GM12878 (cell line): Measurements from ENCODE around the gene CHRNA9. TPM values are rescaled to one million over a fixed set of nuclear protein-coding genes. Genes with fewer than 3 reads are reported as not detected.
A peak's percentile ranks its signal among the peaks of the same experiment; 100 is the strongest.

ENCODE experiments used
- CHD1 ChIP-seq: IDR thresholded peaks from 2 replicates; pipeline ENCODE4 v1.6.1; 2012; ENCODE audit warnings: low read depth, low read length, improper control_type of control experiment
- CREM ChIP-seq: IDR thresholded peaks from 2 replicates; pipeline ENCODE4 v1.6.1; 2014; ENCODE audit warnings: antibody characterized with exemption, low read depth
- EGR1 ChIP-seq, 2 experiments: IDR thresholded peaks; 1 replicate in 1 of 2; 2 replicates in 1 of 2; pipeline ENCODE4 v1.6.1; 2011 to 2012; ENCODE audit warnings: low read depth in 2 of 2, low read length in 2 of 2, borderline replicate concordance in 1 of 2, mild to moderate bottlenecking in 1 of 2, moderate library complexity in 1 of 2
- FOXK2 ChIP-seq: fragments of 450-650 bp; IDR thresholded peaks from 2 replicates; pipeline ENCODE4 v1.6.1; 2017; ENCODE audit warnings: mild to moderate bottlenecking, moderate library complexity
- FOXM1 ChIP-seq: IDR thresholded peaks from 2 replicates; pipeline ENCODE4 v1.6.1; 2012; ENCODE audit warnings: low read depth, mild to moderate bottlenecking, inconsistent platforms, low read length, moderate library complexity
- HDAC6 ChIP-seq: fragments of 200-600 bp; sonication (generic); IDR thresholded peaks from one replicate; pipeline ENCODE4 v1.8.0; 2017; ENCODE audit warnings: antibody characterized with exemption; ENCODE audit not compliant: unreplicated experiment
- NR2C1 ChIP-seq: fragments of 450-650 bp; IDR thresholded peaks from 2 replicates; pipeline ENCODE4 v1.6.1; 2017; ENCODE audit warnings: antibody characterized with exemption, mild to moderate bottlenecking, moderate library complexity
- RELA ChIP-seq: fragments of 450-650 bp; IDR thresholded peaks from 2 replicates; pipeline ENCODE4 v1.8.0; 2014; ENCODE audit warnings: borderline replicate concordance; ENCODE audit not compliant: partially characterized antibody
- REST ChIP-seq: IDR thresholded peaks from 2 replicates; pipeline ENCODE4 v1.6.1; 2012; ENCODE audit warnings: mild to moderate bottlenecking, low read depth, low read length
- SP1 ChIP-seq: IDR thresholded peaks from one replicate; pipeline ENCODE4 v1.6.1; 2011; ENCODE audit warnings: low read depth, low read length
- SPI1 ChIP-seq: IDR thresholded peaks from 2 replicates; pipeline ENCODE4 v1.6.1; 2011; ENCODE audit warnings: low read depth, mild to moderate bottlenecking, low read length, moderate library complexity, borderline replicate concordance; ENCODE audit not compliant: insufficient read depth
- STAT1 ChIP-seq: fragments of 450-650 bp; conservative IDR thresholded peaks from 2 replicates; pipeline ENCODE4 v1.6.1; 2014; ENCODE audit warnings: antibody characterized with exemption, mild to moderate bottlenecking
- TCF3 ChIP-seq: IDR thresholded peaks from 2 replicates; pipeline ENCODE4 v1.6.1; 2012; ENCODE audit warnings: low read depth, mild to moderate bottlenecking, low read length, borderline replicate concordance; ENCODE audit not compliant: insufficient read depth
- ZNF207 ChIP-seq: fragments of 450-650 bp; IDR thresholded peaks from 2 replicates; pipeline ENCODE4 v1.6.1; 2014; ENCODE audit warnings: antibody characterized with exemption, mild to moderate bottlenecking, borderline replicate concordance
- ZNF687 ChIP-seq: fragments of 450-650 bp; IDR thresholded peaks from 2 replicates; pipeline ENCODE4 v1.6.1; 2017; ENCODE audit warnings: mild to moderate bottlenecking, moderate library complexity
- polyA plus RNA-seq, 11 experiments: library from polyadenylated mRNA; depleted of rRNA in 4 of 11; unstranded in 6 of 11; stranded (reverse) in 5 of 11; fragments of >200 nt; fragmentation: Nextera tagmentation in 4 of 11; fragmentation: Illumina TruSeq in 1 of 11; extraction: Ambion mirVana in 4 of 11; extraction: Trizol in 1 of 11; gene quantifications; 1 replicate in 1 of 11; 2 replicates in 10 of 11; pipeline versions ENCODE4 v1.2.1 to v1.2.3, GENCODE V29; 2011 to 2016; ENCODE audit warnings: inconsistent platforms in 2 of 11, missing spikeins in 2 of 11, low read depth in 1 of 11
- total RNA-seq, 4 experiments: library from RNA; depleted of rRNA in 3 of 4; stranded (reverse); fragments of >200 nt in 3 of 4; fragmentation: Illumina TruSeq in 1 of 4; extraction: Trizol in 1 of 4; gene quantifications; 2 replicates each; pipeline versions ENCODE4 v1.2.1 to v1.2.3, GENCODE V29; 2013 to 2021
- TF ChIP-seq, protein P1 (sequence below), 3 experiments: IDR thresholded peaks in 2 of 3; conservative IDR thresholded peaks in 1 of 3; 2 replicates each; pipeline ENCODE4 v1.5.1; 2011; ENCODE audit warnings: low read depth in 3 of 3, low read length in 3 of 3, mild to moderate bottlenecking in 3 of 3, control low read depth in 2 of 3, moderate library complexity in 2 of 3, inconsistent platforms in 1 of 3, mixed read lengths in 1 of 3; ENCODE audit not compliant: control insufficient read depth in 2 of 3, insufficient read depth in 1 of 3; ENCODE audit errors: extremely low read depth in 1 of 3
- TF ChIP-seq, protein P2 (sequence below): fragments of 450-650 bp; IDR thresholded peaks from 2 replicates; pipeline ENCODE4 v1.6.1; 2017; ENCODE audit warnings: mild to moderate bottlenecking, moderate library complexity

CHRNA9 gene
- total and polyA plus RNA-seq, 10 of the 15 experiments (the other 5 are each of a cell fraction or from before 2014, with no cell fraction given), result 0.05 to 0.09 (median 0.08) TPM; not detected in 7

DNA sequence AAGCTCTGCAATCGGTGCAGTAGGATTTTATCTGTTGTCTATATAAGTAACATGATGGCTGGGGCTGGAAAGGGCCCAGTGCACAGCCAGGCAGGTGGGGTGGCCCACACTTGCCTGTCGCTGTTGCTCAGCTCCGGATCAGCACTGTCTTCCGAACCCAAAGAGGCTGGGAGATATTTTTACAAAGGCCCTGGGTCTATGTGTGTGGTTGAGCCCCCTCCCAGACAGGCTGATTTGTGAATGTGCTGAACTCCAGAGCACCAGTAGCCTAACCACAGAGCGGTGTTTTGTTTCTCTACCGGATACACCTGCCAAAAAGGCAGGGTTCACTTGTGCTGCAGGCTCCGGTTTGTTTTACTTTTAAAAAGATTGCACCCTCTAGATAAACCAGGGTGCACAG lies 33.5 kb upstream of the CHRNA9 start (continued):
- TF ChIP-seq HDAC6 (no peak), CHD1 (no peak), SP1 (peak; percentile 67), NR2C1 (no peak), FOXK2 (no peak), ZNF687 (peak; percentile 76), ZNF207 (no peak), REST (no peak), CREM (peak; percentile 77), RELA (no peak), EGR1 (IDR thresholded peaks at IDR 0.05; ENCODE audit: borderline replicate concordance in 1 of 2, low read depth in 2 of 2, low read length in 2 of 2) (no peak), FOXM1 (no peak), TCF3 (peak; percentile 96), STAT1 (no peak), SPI1 (no peak)
- TF ChIP-seq, protein P1, sequence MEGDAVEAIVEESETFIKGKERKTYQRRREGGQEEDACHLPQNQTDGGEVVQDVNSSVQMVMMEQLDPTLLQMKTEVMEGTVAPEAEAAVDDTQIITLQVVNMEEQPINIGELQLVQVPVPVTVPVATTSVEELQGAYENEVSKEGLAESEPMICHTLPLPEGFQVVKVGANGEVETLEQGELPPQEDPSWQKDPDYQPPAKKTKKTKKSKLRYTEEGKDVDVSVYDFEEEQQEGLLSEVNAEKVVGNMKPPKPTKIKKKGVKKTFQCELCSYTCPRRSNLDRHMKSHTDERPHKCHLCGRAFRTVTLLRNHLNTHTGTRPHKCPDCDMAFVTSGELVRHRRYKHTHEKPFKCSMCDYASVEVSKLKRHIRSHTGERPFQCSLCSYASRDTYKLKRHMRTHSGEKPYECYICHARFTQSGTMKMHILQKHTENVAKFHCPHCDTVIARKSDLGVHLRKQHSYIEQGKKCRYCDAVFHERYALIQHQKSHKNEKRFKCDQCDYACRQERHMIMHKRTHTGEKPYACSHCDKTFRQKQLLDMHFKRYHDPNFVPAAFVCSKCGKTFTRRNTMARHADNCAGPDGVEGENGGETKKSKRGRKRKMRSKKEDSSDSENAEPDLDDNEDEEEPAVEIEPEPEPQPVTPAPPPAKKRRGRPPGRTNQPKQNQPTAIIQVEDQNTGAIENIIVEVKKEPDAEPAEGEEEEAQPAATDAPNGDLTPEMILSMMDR (IDR thresholded peaks at IDR 0.05 in 2 of 3, conservative IDR thresholded peaks at IDR 0.05 in 1 of 3; ENCODE audit: control insufficient read depth in 2 of 3, extremely low read depth in 1 of 3, insufficient read depth in 1 of 3, low read depth in 3 of 3, low read length in 3 of 3), result no peak
- TF ChIP-seq, protein P2, sequence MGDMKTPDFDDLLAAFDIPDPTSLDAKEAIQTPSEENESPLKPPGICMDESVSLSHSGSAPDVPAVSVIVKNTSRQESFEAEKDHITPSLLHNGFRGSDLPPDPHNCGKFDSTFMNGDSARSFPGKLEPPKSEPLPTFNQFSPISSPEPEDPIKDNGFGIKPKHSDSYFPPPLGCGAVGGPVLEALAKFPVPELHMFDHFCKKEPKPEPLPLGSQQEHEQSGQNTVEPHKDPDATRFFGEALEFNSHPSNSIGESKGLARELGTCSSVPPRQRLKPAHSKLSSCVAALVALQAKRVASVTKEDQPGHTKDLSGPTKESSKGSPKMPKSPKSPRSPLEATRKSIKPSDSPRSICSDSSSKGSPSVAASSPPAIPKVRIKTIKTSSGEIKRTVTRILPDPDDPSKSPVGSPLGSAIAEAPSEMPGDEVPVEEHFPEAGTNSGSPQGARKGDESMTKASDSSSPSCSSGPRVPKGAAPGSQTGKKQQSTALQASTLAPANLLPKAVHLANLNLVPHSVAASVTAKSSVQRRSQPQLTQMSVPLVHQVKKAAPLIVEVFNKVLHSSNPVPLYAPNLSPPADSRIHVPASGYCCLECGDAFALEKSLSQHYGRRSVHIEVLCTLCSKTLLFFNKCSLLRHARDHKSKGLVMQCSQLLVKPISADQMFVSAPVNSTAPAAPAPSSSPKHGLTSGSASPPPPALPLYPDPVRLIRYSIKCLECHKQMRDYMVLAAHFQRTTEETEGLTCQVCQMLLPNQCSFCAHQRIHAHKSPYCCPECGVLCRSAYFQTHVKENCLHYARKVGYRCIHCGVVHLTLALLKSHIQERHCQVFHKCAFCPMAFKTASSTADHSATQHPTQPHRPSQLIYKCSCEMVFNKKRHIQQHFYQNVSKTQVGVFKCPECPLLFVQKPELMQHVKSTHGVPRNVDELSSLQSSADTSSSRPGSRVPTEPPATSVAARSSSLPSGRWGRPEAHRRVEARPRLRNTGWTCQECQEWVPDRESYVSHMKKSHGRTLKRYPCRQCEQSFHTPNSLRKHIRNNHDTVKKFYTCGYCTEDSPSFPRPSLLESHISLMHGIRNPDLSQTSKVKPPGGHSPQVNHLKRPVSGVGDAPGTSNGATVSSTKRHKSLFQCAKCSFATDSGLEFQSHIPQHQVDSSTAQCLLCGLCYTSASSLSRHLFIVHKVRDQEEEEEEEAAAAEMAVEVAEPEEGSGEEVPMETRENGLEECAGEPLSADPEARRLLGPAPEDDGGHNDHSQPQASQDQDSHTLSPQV, result no peak
